Trophoblast cell (in vitro differentiated cells and primary cell): Measurements from ENCODE around the gene LY9.

ENCODE experiments used
- DNase-seq, 2 donors: peaks; one replicate each; pipeline ENCODE4 v3.0.0-alpha.2; 2016
- H2AFZ ChIP-seq: 2 replicates; pipeline ENCODE4 v1.6.1; 2013; ENCODE audit warnings: low read length, moderate library complexity, mild to moderate bottlenecking; ENCODE audit not compliant: insufficient read depth, poor library complexity
- H2AK5ac ChIP-seq: 2 replicates; pipeline ENCODE4 v1.6.1; 2013; ENCODE audit warnings: mild to moderate bottlenecking, low read length
- H2BK120ac ChIP-seq: 2 replicates; pipeline ENCODE4 v1.6.1; 2013; ENCODE audit warnings: low read length, mild to moderate bottlenecking, moderate library complexity; ENCODE audit not compliant: insufficient read depth, poor library complexity
- H2BK12ac ChIP-seq: 2 replicates; pipeline ENCODE4 v1.6.1; 2013; ENCODE audit warnings: mild to moderate bottlenecking, low read length, moderate library complexity
- H2BK5ac ChIP-seq: 2 replicates; pipeline ENCODE4 v1.6.1; 2013; ENCODE audit warnings: low read length, low read depth, moderate library complexity, mild to moderate bottlenecking; ENCODE audit not compliant: poor library complexity
- H3K14ac ChIP-seq: 2 replicates; pipeline ENCODE4 v1.6.1; 2013; ENCODE audit warnings: mild to moderate bottlenecking, low read length
- H3K18ac ChIP-seq: 2 replicates; pipeline ENCODE4 v1.6.1; 2013; ENCODE audit warnings: mild to moderate bottlenecking, low read length
- H3K23ac ChIP-seq: 2 replicates; pipeline ENCODE4 v1.6.1; 2013; ENCODE audit warnings: low read length
- H3K27ac ChIP-seq: 2 replicates; pipeline ENCODE4 v1.5.1; 2013; ENCODE audit warnings: low read depth, mild to moderate bottlenecking, inconsistent platforms, low read length, moderate library complexity
- H3K27me3 ChIP-seq: 2 replicates; pipeline ENCODE4 v1.6.1; 2013; ENCODE audit warnings: inconsistent platforms, mild to moderate bottlenecking, low read length, moderate library complexity; ENCODE audit not compliant: insufficient read depth
- H3K36me3 ChIP-seq, 2 experiments: 1 replicate in 1 of 2; 2 replicates in 1 of 2; pipeline ENCODE4 v1.6.1; 2013; ENCODE audit warnings: low read length in 2 of 2, mild to moderate bottlenecking in 2 of 2, moderate library complexity in 1 of 2; ENCODE audit not compliant: insufficient read depth in 2 of 2, control insufficient read depth in 1 of 2
- H3K4ac ChIP-seq: 2 replicates; pipeline ENCODE4 v1.6.1; 2013; ENCODE audit warnings: low read depth, mild to moderate bottlenecking, low read length, moderate library complexity
- H3K4me1 ChIP-seq, 2 experiments: 1 replicate in 1 of 2; 2 replicates in 1 of 2; pipeline ENCODE4 v1.6.1; 2013; ENCODE audit warnings: low read length in 2 of 2, mild to moderate bottlenecking in 2 of 2, moderate library complexity in 1 of 2; ENCODE audit not compliant: insufficient read depth in 2 of 2, control insufficient read depth in 1 of 2
- H3K4me2 ChIP-seq: 2 replicates; pipeline ENCODE4 v1.6.1; 2013; ENCODE audit warnings: inconsistent platforms, mild to moderate bottlenecking, low read length, moderate library complexity
- H3K4me3 ChIP-seq: 2 replicates; pipeline ENCODE4 v1.5.1; 2013; ENCODE audit warnings: mild to moderate bottlenecking, low read depth, low read length, inconsistent platforms
- H3K79me1 ChIP-seq: one replicate; pipeline ENCODE4 v1.6.1; 2013; ENCODE audit warnings: low read length
- H3K79me2 ChIP-seq: 2 replicates; pipeline ENCODE4 v1.6.1; 2013; ENCODE audit warnings: low read length, mild to moderate bottlenecking; ENCODE audit not compliant: control insufficient read depth, insufficient read depth, poor library complexity
- H3K9ac ChIP-seq: 2 replicates; pipeline ENCODE4 v1.6.1; 2013; ENCODE audit warnings: mild to moderate bottlenecking, low read length
- H3K9me3 ChIP-seq: 2 replicates; pipeline ENCODE4 v1.6.1; 2013; ENCODE audit warnings: low read depth, mild to moderate bottlenecking, control low read depth, inconsistent platforms, low read length; ENCODE audit not compliant: insufficient read depth
- H4K12ac ChIP-seq: 2 replicates; pipeline ENCODE4 v1.6.1; 2013; ENCODE audit warnings: low read depth, mild to moderate bottlenecking, low read length, moderate library complexity
- H4K8ac ChIP-seq: 2 replicates; pipeline ENCODE4 v1.6.1; 2013; ENCODE audit warnings: low read depth, mild to moderate bottlenecking, low read length, moderate library complexity
- H4K91ac ChIP-seq: one replicate; pipeline ENCODE4 v1.6.1; 2013; ENCODE audit warnings: low read depth, mild to moderate bottlenecking, low read length, moderate library complexity
- WGBS: extraction: QIAGEN DNeasy Blood & Tissue Kit; methylation state at CpG from one replicate; pipeline ENCODE4 v1.1.7; 2013; ENCODE audit warnings: missing lambda C conversion rate; ENCODE audit not compliant: insufficient read length, insufficient coverage; ENCODE audit errors: extremely low coverage; 5-methylcytosine and 5-hydroxymethylcytosine counted together

LY9 gene

DNA sequence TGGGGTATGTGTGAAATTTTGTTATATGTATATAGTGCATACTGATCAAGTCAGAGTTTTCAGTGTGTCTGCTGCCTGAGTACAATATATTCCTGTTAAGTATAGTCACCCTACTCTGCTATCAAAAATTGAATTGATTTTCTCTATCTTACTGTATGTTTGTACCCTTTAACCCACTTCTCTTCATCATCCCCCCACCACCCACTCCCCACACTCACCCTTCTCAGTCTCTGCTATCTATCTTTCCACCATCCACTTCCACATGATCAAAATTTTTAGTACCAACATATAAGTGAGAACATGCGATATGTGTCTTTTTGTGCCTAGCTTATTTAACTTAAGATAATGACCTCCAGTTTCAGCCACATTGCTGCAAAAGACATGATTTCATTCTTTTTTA, 4.2 kb downstream of the LY9 start:
- no peak overlapping the region for H3K9ac ChIP-seq
- H2BK12ac ChIP-seq, result no peak overlapping the region
- H4K12ac ChIP-seq, result no peak overlapping the region
- no peak overlapping the region for H2BK5ac ChIP-seq
- no peak overlapping the region for H3K4ac ChIP-seq
- no peak overlapping the region for H3K27ac ChIP-seq
- H2AFZ ChIP-seq, result no peak overlapping the region
- H3K27me3 ChIP-seq, result no peaks in the 10 kb centered on the region
- no peak overlapping the region for H2BK120ac ChIP-seq
- H4K91ac ChIP-seq, result no peak overlapping the region
- no peak overlapping the region for H4K8ac ChIP-seq
- H3K4me2 ChIP-seq, result no peak overlapping the region
- H3K36me3 ChIP-seq, result no peaks in the 10 kb centered on the region
- no peak overlapping the region for H3K23ac ChIP-seq
- H3K14ac ChIP-seq, result no peak overlapping the region
- H3K4me1 ChIP-seq, result no peaks in the 10 kb centered on the region
- no peak for DNase-seq
- H3K9me3 ChIP-seq, result peaks cover 3% of the 10 kb centered on the region
- no peak overlapping the region for H2AK5ac ChIP-seq
- no peak overlapping the region for H3K4me3 ChIP-seq
- H3K79me2 ChIP-seq, result no peaks in the 10 kb centered on the region
- H3K18ac ChIP-seq, result no peak overlapping the region
- H3K79me1 ChIP-seq, result no peaks in the 10 kb centered on the region
- no CpG with 5 or more reads among the region's 1 CpG for WGBS

GRCh38 chr1:160800645-160801408, 4.9 kb downstream of the LY9 start:
- no peak overlapping the region for H2AK5ac ChIP-seq
- no peak overlapping the region for H2BK120ac ChIP-seq
- no peaks in the 10 kb centered on the region for H3K4me1 ChIP-seq
- no peaks in the 10 kb centered on the region for H3K36me3 ChIP-seq
- H3K4ac ChIP-seq, result no peak overlapping the region
- no peaks in the 10 kb centered on the region for H3K27me3 ChIP-seq
- no peak overlapping the region for H4K12ac ChIP-seq
- WGBS, result no CpG with 5 or more reads among the region's 4 CpGs
- DNase-seq, result no peak
- H3K4me3 ChIP-seq, result no peak overlapping the region
- H2AFZ ChIP-seq, result no peak overlapping the region
- H3K79me1 ChIP-seq, result no peaks in the 10 kb centered on the region
- no peak overlapping the region for H4K8ac ChIP-seq
- no peak overlapping the region for H3K9ac ChIP-seq
- H3K4me2 ChIP-seq, result no peak overlapping the region
- no peak overlapping the region for H4K91ac ChIP-seq
- H3K18ac ChIP-seq, result no peak overlapping the region
- no peak overlapping the region for H3K23ac ChIP-seq
- H2BK5ac ChIP-seq, result no peak overlapping the region
- H3K14ac ChIP-seq, result no peak overlapping the region
- H3K79me2 ChIP-seq, result no peaks in the 10 kb centered on the region
- no peak overlapping the region for H3K27ac ChIP-seq
- peaks cover 3% of the 10 kb centered on the region for H3K9me3 ChIP-seq
- no peak overlapping the region for H2BK12ac ChIP-seq

- Histone ChIP-seq H3K27ac (no peak overlapping the region), H2AK5ac (no peak overlapping the region), H3K9ac (no peak overlapping the region), H3K14ac (no peak overlapping the region), H3K4me1 (no peaks in the 10 kb centered on the region), H4K12ac (no peak overlapping the region), H3K79me1 (no peaks in the 10 kb centered on the region), H2AFZ (no peak overlapping the region), H3K4me3 (no peak overlapping the region), H2BK120ac (no peak overlapping the region), H3K23ac (no peak overlapping the region), H3K36me3 (no peaks in the 10 kb centered on the region), H3K18ac (no peak overlapping the region), H4K91ac (no peak overlapping the region), H3K27me3 (no peaks in the 10 kb centered on the region), H3K4ac (no peak overlapping the region), H3K79me2 (no peaks in the 10 kb centered on the region), H2BK12ac (no peak overlapping the region), H3K9me3 (peaks cover 3% of the 10 kb centered on the region), H2BK5ac (no peak overlapping the region), H4K8ac (no peak overlapping the region), H3K4me2 (no peak overlapping the region)
- DNase-seq, result peak in 1 of 2 donors; percentile 11
- no CpG with 5 or more reads among the region's 43 CpGs for WGBS
These were observed 6.0 kb downstream of the LY9 start for GRCh38 chr1:160801836-160802580.

- H2AFZ ChIP-seq, result no peak overlapping the region
- WGBS, result no CpG with 5 or more reads among the region's 1 CpG
- H3K4me3 ChIP-seq, result no peak overlapping the region
- no peak overlapping the region for H3K4ac ChIP-seq
- no peak overlapping the region for H3K18ac ChIP-seq
- H4K12ac ChIP-seq, result no peak overlapping the region
- peaks cover 3 to 11% of the 10 kb centered on the region in 2 experiments for H3K4me1 ChIP-seq
- no peaks in the 10 kb centered on the region for H3K36me3 ChIP-seq
- no peaks in the 10 kb centered on the region for H3K79me2 ChIP-seq
- no peak overlapping the region for H3K14ac ChIP-seq
- no peaks in the 10 kb centered on the region for H3K79me1 ChIP-seq
- H4K91ac ChIP-seq, result no peak overlapping the region
- no peak overlapping the region for H2BK5ac ChIP-seq
- H2BK120ac ChIP-seq, result no peak overlapping the region
- no peak overlapping the region for H3K9ac ChIP-seq
- no peak for DNase-seq
- H4K8ac ChIP-seq, result no peak overlapping the region
- H2AK5ac ChIP-seq, result no peak overlapping the region
- H2BK12ac ChIP-seq, result no peak overlapping the region
- peaks cover 8% of the 10 kb centered on the region for H3K9me3 ChIP-seq
- H3K27ac ChIP-seq, result no peak overlapping the region
- no peak overlapping the region for H3K4me2 ChIP-seq
- H3K27me3 ChIP-seq, result no peaks in the 10 kb centered on the region
- H3K23ac ChIP-seq, result no peak overlapping the region
These were observed 10.2 kb downstream of the LY9 start for GRCh38 chr1:160806109-160806665.
